HEK293 (cell line): Measurements from ENCODE around the gene HEATR5A.

Experiments
- CTCF ChIA-PET: fragments of 350-600 bp; formaldehyde crosslinking; extraction: SDS; loops from one replicate; lab custom pipeline; 2021; ENCODE audit warnings: antibody characterized with exemption; lab: Yijun Ruan, JAX
- POLR2A ChIA-PET: fragments of 300-600 bp; formaldehyde crosslinking; extraction: SDS; loops from one replicate; lab custom pipeline; 2020; ENCODE audit warnings: antibody characterized with exemption, inconsistent platforms; lab: Yijun Ruan, JAX
- H3K27ac ChIP-seq: fragments of 200-500 bp; sonication (Bioruptor generic); 2 replicates; pipeline ENCODE4 v1.5.1; 2014; ENCODE audit warnings: low read depth, low read length, control low read depth, inconsistent platforms; ENCODE audit errors: extremely low read depth
- H3K36me3 ChIP-seq, 2 experiments: fragments of 200-500 bp in 1 of 2; sonication (Bioruptor generic) in 1 of 2; 1 replicate in 1 of 2; 2 replicates in 1 of 2; pipeline ENCODE4 v1.5.1; 2014 to 2017; ENCODE audit warnings: inconsistent platforms in 2 of 2, low read length in 2 of 2; ENCODE audit not compliant: control insufficient read depth in 2 of 2, insufficient read depth in 1 of 2
- H3K4me1 ChIP-seq: fragments of 200-500 bp; sonication (Bioruptor generic); 2 replicates; pipeline ENCODE4 v1.5.1; 2014; ENCODE audit warnings: mild to moderate bottlenecking, low read length, inconsistent platforms; ENCODE audit not compliant: control insufficient read depth, insufficient read depth
- H3K4me3 ChIP-seq: 2 replicates; pipeline ENCODE4 v1.5.1; 2011; ENCODE audit warnings: low read depth, mild to moderate bottlenecking, control low read depth, low read length, moderate library complexity
- H3K9me3 ChIP-seq: fragments of 200-500 bp; sonication (Bioruptor generic); 2 replicates; pipeline ENCODE4 v1.5.1; 2014; ENCODE audit warnings: low read depth, low read length, inconsistent platforms; ENCODE audit not compliant: control insufficient read depth, insufficient read depth
- IKZF3 ChIP-seq: fragments of 450-650 bp; IDR thresholded peaks from 2 replicates; pipeline ENCODE4 v1.5.0; 2018; ENCODE audit warnings: missing biosample characterization, mild to moderate bottlenecking, missing genetic modification characterization, moderate library complexity
- PBX3 ChIP-seq: sonication (generic); formaldehyde crosslinking; IDR thresholded peaks from 2 replicates; pipeline ENCODE4 v1.8.1; 2022; ENCODE audit warnings: mild to moderate bottlenecking, moderate library complexity, missing genetic modification reagents
- ZBTB11 ChIP-seq: fragments of 450-650 bp; formaldehyde crosslinking; conservative IDR thresholded peaks from 2 replicates; pipeline ENCODE4 v1.5.1; 2016; ENCODE audit warnings: low read depth, missing biosample characterization, missing genetic modification characterization
- ZBTB49 ChIP-seq: fragments of 450-650 bp; formaldehyde crosslinking; IDR thresholded peaks from 2 replicates; pipeline ENCODE4 v1.5.1; 2016; ENCODE audit warnings: missing biosample characterization, missing genetic modification characterization, low read depth
- ZBTB7A ChIP-seq: fragments of 450-650 bp; formaldehyde crosslinking; IDR thresholded peaks from 2 replicates; pipeline ENCODE4 v1.5.1; 2016; ENCODE audit warnings: low read depth, missing biosample characterization, missing genetic modification characterization
- ZNF140 ChIP-seq: fragments of 450-650 bp; formaldehyde crosslinking; IDR thresholded peaks from 2 replicates; pipeline ENCODE4 v1.5.1; 2016; ENCODE audit warnings: missing biosample characterization, missing genetic modification characterization
- ZNF26 ChIP-seq: fragments of 450-650 bp; formaldehyde crosslinking; IDR thresholded peaks from 2 replicates; pipeline ENCODE4 v1.5.1; 2016; ENCODE audit warnings: missing biosample characterization, missing genetic modification characterization
- ZNF449 ChIP-seq: fragments of 450-650 bp; formaldehyde crosslinking; IDR thresholded peaks from 2 replicates; pipeline ENCODE4 v1.5.1; 2017; ENCODE audit warnings: missing biosample characterization, mild to moderate bottlenecking, missing genetic modification characterization, moderate library complexity
- ZNF692 ChIP-seq: fragments of 450-650 bp; formaldehyde crosslinking; IDR thresholded peaks from 2 replicates; pipeline ENCODE4 v1.5.1; 2016; ENCODE audit warnings: missing biosample characterization, missing genetic modification characterization
- ZSCAN23 ChIP-seq: fragments of 450-650 bp; formaldehyde crosslinking; IDR thresholded peaks from 2 replicates; pipeline ENCODE4 v1.5.1; 2016; ENCODE audit warnings: missing biosample characterization, missing genetic modification characterization

Gene HEATR5A

GRCh38 chr14:31371646-31372045 lies 48.7 kb downstream of the HEATR5A start:
- ChIA-PET CTCF (interaction anchor here (1.0 kb wide), 1 partner anchor 9 kb away, joined by 3 read pairs; no protein-coding TSS in a partner anchor), POLR2A (no interaction called here)
- H3K27ac ChIP-seq: no peak overlapping the region
- no peak for TF ChIP-seq IKZF3 (tag by site-specific recombination)
- no peak for TF ChIP-seq ZBTB49 (tag by site-specific recombination)
- peaks cover 14 to 31% of the 10 kb centered on the region in 2 experiments for H3K36me3 ChIP-seq
- no peak overlapping the region for H3K4me3 ChIP-seq
- H3K4me1 ChIP-seq: no peaks in the 10 kb centered on the region
- no peaks in the 10 kb centered on the region for H3K9me3 ChIP-seq

- POLR2A ChIA-PET: no interaction called here
- Histone ChIP-seq H3K4me1 (no peaks in the 10 kb centered on the region), H3K27ac (no peak overlapping the region), H3K4me3 (no peak overlapping the region), H3K36me3 (peaks cover 6 to 14% of the 10 kb centered on the region in 2 experiments), H3K9me3 (no peaks in the 10 kb centered on the region)
- CTCF ChIA-PET: interaction anchor here (0.6 to 1.6 kb wide), 4 partner anchors 8 to 155 kb away, joined by 3 to 6 read pairs (median 4); no protein-coding TSS in a partner anchor
- TF ChIP-seq ZNF692: no peak
- TF ChIP-seq ZSCAN23: no peak
- no peak for TF ChIP-seq ZBTB11 (tag by site-specific recombination)
- no peak for TF ChIP-seq ZNF140 (tag by site-specific recombination)
- TF ChIP-seq ZNF26 (tag by site-specific recombination): no peak
- TF ChIP-seq PBX3 (CRISPR knock-in tag): no peak
- TF ChIP-seq ZNF449: no peak
- no peak for TF ChIP-seq ZBTB7A (tag by site-specific recombination)
These were observed 56.8 kb downstream of the HEATR5A start for GRCh38 chr14:31363331-31364073.
